ENCODE results near the gene DDAH1.

The DDAH1 gene

DNA sequence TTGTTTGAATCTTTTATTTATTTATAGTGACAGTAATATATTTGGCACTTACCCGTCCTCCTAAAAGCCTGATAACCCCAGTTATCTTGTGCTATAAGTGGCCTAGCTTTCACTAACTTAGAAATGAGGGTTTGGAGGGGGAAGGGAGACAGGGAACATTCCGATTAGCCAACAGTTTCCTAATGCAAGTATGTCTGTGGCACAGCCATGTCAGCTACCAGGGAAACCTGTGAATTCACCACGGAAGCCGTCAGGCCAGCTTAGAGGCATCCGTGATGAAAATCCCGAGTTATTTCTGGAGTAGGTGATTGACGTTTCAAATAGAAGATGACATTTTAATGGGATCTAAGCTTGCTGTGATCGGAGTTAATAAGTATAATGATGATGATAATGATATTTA lies 149.2 kb downstream of the DDAH1 start:
- in situ Hi-C loops (cut with HindIII; ENCODE audit: low sequenced_read_pairs), result loop anchor here (10.0 kb wide), 1 partner anchor 389 kb away; the partner anchor contains the start of gene ZNHIT6

DNA sequence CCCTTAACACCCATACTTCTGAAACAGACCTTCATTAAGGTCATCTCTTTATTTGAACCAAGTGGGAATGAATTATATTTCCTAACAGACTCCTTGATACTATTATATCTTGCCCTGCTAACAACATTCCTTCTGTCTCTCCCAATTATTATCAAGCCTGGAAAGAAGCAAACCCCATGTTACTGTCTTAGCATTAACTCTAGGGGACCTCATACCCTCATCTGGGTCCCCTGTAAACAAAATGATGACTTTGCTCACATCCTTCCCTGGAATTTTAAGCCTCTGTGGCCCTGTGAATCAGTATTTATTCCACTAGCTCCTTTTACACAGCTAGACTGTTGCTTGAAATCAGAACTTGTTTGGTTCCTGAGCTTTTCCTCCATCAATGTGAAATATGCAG lies 150.2 kb downstream of the DDAH1 start:
- in situ Hi-C loops (cut with HindIII; ENCODE audit: low sequenced_read_pairs), result loop anchor here (10.0 kb wide), 1 partner anchor 390 kb away; the partner anchor contains the start of gene ZNHIT6

DNA sequence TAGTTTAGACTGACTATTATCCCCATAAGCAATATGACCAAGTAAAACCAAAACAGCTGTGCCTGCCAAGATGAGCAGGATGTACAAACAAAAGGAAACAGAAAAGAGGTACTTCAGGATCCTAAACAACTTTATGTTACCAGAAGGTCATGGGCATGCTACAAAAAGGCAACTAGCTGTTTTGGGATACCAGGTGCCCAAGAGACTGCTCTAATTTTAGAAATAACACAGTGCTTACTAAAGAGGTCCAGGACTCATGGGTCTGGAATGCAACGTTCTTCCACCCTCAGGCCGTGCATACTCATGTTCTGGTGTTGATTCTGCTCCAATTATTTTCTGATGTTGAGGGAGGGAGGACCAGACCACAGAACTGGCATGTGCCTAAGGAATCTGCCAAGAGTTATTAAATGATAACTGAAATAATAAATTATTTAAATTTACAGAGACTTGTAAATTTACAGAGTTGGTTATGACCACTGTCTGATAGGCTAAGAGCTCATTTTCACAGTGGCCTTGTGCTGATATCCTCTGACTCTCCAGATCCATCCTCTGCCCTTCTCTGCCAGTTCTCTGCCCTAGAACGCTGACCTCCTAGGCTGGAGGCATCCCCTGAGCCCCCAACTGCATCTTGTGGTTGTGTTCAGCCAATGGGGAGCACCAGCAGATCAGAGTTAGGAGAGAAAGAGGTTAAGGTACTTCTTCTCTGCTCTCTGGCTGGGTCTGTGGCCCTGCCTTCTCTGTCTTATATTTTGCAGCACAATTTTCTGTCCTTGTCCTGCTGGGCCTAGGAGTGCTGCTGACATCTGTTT lies 150.9 kb downstream of the DDAH1 start:
- in situ Hi-C loops (cut with HindIII; ENCODE audit: low sequenced_read_pairs), result loop anchor here (10.0 kb wide), 1 partner anchor 391 kb away; the partner anchor contains the start of gene ZNHIT6

DNA sequence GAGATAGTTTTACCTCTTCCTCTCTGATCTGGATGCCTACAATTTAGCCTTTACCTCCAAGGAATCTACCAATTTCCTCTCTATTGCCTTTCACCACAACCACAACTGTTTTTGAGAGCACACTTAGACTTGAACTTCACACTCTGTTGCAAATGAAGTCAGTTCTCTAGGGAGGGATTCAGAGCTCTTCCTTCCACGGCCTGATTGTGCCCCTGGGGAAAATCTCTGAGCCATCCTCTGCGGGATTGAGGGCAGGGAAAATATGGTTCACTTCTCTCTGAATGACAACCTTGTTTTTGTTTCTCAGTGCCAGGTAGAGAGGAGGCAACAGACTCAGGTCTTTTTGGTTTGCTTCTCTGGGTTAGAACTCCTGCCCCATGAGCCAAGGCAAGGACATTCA lies 153.1 kb downstream of the DDAH1 start:
- in situ Hi-C loops (cut with HindIII; ENCODE audit: low sequenced_read_pairs), result loop anchor here (10.0 kb wide), 1 partner anchor 393 kb away; the partner anchor contains the start of gene ZNHIT6

DNA sequence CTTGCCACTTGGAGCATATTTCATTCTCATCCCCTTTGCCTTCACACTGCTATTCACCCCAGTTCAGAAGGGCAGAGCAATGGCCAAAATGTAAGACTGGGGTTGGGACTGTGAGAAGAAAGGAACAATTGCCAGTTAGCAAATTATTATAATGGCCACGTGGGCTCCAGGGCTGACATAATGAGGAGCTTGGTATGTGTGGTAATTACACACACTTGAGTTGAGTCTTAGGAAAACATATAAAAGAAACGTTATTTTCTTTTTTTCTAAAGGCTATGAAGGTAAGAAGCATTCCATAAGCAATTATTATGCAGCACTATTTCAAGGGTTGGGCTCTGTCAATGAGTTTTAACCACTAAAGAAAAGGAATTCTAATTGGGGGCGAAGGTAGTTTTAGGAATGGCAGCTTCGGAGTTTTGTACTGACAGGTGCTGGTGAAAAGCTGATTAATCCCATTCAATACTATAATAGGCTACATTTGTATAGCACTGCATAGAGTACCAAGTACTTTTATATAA lies 156.1 kb downstream of the DDAH1 start:
- in situ Hi-C loops (cut with HindIII; ENCODE audit: low sequenced_read_pairs), result loop anchor here (10.0 kb wide), 1 partner anchor 86 kb away; no protein-coding TSS in a partner anchor

DNA sequence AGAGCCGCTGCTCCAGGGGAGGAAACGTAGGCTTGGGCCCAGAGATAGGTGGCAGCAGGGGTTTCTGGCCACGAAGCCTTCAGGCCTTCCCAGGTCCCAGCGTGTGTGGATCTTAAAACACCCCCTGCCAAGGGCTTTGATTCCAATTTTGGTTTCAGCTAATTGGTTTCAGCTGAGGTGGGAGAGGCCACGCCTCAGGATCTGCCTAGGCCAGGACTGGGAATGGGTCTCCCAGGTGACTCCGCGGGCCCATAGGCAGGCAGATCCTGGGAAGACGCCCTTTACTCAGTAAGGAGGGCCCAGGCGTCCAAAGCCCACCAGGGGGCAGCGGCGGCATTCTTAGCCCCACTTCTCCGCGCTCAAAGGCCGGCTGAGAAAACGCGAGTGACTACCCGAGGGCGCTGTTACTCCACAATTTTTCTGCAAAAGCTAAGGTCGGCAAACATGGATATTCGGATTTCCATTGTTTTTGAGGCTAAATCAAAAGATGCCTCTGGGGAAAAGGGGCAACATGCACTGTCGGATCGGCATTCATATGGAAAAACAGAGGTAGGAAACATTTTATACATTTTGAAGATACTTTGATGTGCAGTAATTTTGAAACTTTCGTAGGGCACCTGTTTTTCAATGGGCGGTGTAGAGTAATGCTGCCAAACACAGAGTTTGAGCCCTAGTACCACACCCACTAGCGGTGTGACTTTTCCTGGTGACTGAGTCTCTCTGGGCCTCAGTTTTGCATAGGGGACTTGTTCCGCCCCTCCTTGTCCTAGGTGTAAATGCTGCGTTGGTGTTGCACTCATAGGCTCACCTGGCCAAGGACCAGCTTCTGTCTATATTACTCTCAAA lies 156.7 kb downstream of the DDAH1 start:
- in situ Hi-C loops (cut with HindIII; ENCODE audit: low sequenced_read_pairs), result loop anchor here (10.0 kb wide), 1 partner anchor 87 kb away; no protein-coding TSS in a partner anchor

DNA sequence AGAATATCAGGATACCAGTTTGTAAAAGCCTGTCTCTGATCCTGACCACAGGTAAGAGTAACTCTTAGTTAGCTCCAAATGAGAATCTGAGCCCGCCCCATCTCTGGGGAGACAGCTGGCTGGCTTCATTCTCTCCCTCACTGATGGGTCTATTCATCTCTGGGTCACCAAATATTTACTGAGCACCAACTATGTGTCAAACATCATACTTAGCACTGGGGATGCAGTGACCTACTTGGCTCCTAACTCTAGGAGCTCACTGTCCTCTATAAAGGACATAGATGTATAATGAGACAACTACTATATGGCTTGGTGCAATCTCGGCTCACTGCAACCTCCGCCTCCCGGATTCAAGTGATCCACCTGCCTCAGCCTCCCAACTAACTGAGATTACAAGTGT lies 158.7 kb downstream of the DDAH1 start:
- in situ Hi-C loops (cut with HindIII; ENCODE audit: low sequenced_read_pairs), result loop anchor here (10.0 kb wide), 1 partner anchor 89 kb away; no protein-coding TSS in a partner anchor

DNA sequence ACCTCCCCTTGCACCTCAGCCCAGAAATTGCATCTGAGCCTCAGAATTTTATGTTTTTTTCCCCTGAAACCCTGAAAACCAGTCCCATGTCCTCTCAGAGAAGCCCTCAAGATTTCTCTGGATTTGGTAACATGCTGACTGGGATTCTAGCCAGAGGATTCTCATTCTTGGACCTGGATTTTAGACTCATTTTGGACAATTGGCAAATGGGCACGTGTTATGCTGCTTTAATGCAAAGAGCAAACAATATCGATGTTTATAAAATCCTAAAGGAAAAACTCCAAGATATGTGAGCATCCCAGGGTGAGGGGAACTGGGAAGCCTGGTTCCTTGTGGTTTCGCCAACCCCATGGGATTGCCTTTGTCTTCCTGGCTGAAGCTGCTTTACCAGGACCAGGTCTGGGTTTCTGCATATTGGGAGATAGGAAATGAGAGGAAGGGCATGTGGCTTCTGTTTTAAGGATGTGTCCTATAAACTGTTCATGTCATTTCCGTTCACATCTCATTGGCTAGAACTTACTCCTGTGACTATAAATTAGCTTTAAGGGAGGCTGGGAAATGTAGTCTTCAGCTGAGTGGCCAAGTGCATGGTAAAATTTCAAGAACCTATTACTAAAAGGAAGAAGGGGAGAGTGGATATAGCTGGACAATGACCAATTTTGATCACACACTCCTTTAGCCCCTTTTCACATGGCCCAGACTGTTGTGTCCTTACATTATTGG lies 161.4 kb downstream of the DDAH1 start:
- in situ Hi-C loops (cut with HindIII; ENCODE audit: low sequenced_read_pairs), result loop anchor here (10.0 kb wide), 1 partner anchor 91 kb away; no protein-coding TSS in a partner anchor

DNA sequence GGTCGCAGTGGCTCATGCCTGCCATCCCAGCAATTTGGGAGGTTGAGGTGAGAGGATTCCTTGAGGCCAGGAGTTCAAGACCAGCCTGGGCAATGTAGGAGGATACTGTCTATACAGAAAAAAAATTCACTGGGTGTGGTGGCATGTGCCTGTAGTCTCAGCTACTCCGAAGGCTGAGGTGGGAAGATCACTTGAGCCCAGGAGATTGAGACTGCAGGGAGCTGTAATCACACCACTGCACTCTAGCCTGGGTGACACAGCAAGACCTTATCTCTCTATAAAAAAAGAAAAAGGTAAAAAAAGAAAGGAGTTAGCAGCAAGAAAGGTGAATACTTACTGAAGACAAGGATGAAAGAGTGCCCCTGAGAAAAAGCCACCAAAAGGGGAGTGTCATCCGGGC lies 164.8 kb downstream of the DDAH1 start:
- in situ Hi-C loops (cut with HindIII; ENCODE audit: low sequenced_read_pairs), result loop anchor here (10.0 kb wide), 1 partner anchor 95 kb away; no protein-coding TSS in a partner anchor

DNA sequence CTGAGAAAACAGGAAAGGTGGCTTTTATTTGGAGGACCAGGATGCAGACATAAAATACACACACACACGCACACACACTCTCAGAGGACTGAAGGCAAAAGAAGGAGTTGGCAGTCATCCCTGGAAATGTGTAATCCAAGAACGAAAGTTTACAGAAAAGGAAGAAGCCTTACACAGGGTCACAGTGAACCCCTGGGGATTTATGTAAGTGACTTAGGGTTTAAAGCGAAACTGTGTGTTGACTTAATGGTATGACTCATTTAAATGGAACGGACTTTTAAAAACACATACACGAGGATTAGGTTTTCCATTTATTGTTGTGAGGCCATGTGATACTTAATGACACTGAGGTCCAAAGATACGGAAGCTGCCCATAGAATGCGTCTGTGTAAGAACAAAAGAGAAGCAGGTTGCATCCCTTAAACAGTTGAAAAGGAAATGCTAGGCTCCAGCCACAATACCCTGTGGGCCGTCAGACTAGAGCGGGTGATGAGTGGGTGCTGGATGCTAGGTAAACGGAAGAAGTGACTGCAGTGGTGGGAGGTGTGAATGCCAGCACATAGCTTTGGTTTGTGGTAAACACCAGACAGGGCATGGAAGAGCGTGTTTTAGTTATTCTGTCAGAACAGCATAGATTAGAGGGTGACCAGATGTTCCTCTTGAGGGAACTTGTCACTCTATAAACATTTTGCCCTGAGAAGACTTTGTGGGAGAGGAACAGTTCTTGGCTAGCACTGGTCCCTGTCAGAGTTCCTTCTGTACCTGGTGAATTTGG lies 166.9 kb downstream of the DDAH1 start:
- in situ Hi-C loops (cut with HindIII; ENCODE audit: low sequenced_read_pairs), result loop anchor here (10.0 kb wide), 1 partner anchor 187 kb away; no protein-coding TSS in a partner anchor

DNA sequence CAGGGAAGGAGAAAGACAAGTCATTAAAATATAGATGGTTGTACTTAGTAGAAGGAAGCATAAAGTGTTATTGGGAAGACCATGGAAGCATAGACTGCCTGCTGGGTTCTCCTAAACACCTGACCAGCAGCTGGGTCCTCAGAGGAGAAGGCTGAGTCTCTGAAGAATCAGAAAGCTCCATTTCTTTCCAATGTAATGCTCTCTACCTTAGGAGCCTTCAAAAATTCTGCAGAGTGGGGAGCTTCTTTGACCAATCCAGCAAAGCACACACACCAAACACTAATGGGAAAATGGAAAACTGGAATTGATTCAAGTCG lies 167.5 kb downstream of the DDAH1 start:
- in situ Hi-C loops (cut with HindIII; ENCODE audit: low sequenced_read_pairs), result loop anchor here (10.0 kb wide), 1 partner anchor 187 kb away; no protein-coding TSS in a partner anchor

DNA sequence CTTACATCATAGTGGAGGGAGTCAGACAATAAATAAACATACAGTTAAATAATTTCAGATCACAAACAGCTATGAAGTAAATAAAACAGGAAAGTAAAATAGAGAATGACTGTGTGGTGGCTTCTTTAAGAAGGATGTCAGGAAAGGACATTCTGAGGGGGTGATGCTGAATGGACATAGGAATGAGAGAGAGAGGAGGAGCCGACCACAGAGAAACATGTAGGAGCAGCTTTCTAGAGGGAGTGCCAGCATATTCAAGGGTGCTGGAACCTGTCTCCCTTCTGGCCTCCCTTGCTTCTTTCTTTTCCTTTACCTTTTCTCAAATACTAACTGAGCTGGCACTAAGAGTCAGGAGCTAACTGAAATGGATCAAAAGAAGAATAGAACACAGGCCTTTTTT lies 168.0 kb downstream of the DDAH1 start:
- in situ Hi-C loops (cut with HindIII; ENCODE audit: low sequenced_read_pairs), result loop anchor here (10.0 kb wide), 1 partner anchor 188 kb away; no protein-coding TSS in a partner anchor

DNA sequence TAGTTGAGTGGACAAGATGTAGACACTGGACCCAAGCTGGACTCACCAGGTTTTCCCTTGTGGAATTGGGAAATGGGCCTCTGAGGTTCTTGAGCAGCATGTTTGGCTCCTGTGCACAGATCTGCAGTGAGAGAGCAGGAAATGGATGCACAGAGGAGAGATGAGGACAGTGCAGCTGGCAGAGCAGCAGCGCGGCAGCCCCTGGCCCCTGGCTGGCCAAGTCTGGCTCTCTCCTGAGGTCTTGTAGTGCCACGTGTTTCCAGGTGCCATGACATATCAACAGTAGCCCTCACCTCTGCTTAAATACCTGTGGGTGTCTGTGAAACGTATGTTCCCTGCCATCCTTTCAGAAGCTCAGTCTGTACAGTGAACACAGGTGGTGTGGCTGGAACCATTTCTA lies 169.3 kb downstream of the DDAH1 start:
- in situ Hi-C loops (cut with HindIII; ENCODE audit: low sequenced_read_pairs), result loop anchor here (10.0 kb wide), 1 partner anchor 189 kb away; no protein-coding TSS in a partner anchor

DNA sequence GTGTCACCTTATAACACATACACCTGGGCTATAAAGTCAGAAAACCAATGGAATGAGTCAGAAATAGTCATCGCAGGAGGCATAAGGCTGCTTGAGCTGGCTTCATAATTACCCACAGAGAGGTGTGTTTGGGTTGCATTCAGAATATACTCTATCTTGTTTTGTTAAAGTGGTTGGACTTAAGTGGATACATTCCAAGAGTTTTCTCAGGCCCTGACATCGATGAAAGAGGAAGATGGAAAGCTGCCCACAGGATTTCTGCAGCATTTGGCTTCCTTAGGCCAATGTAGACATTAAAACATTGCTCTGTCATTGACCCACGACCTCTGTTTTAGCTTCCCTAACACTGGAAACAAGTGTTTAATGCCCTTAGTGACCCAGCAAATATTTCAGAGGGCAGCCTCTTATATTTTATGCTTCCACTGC lies 169.9 kb downstream of the DDAH1 start:
- in situ Hi-C loops (cut with HindIII; ENCODE audit: low sequenced_read_pairs), result loop anchor here (10.0 kb wide), 1 partner anchor 190 kb away; no protein-coding TSS in a partner anchor

DNA sequence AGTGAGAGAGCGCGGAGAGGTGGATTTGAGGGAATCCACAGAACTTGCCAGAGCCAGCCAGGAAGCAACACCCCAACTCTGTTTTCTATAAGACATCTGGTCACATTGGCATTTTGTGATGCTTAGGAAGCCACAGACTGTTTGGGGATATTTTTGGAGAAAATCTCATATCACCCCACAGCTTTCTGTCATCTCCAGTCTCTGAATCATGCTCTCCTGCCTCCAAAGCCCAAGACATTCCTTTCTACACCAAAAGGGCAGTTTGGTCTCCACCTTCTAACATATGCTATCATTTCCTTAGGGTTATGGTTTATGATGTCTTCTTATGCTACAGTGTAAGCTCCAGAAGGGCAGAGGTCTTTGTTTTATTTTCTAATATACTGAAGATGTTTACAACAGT lies 174.1 kb downstream of the DDAH1 start:
- in situ Hi-C loops (cut with HindIII; ENCODE audit: low sequenced_read_pairs), result loop anchor here (10.0 kb wide), 1 partner anchor 194 kb away; no protein-coding TSS in a partner anchor

DNA sequence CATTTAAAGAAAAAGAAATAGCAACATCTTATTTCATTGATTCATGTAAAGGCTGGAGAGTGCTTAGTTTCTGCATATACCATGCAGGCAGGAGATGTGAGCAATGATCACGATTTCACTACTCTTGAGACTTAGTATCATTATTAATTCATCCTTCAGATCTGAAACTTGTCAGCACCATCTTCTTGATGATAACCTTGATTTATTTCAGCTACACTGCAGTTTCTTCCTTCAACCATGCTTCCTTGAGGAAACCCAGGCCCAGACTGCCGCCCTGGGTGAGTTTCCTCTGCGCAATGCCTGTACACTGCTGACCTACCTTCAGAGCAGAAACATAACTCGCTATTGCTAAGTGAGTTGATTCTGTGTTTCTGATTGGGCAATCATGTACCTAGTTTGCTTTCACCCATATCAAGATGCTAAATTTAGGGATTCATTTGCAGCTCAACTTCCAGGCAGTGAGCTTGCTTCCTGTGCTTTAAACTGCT lies 175.1 kb downstream of the DDAH1 start:
- in situ Hi-C loops (cut with HindIII; ENCODE audit: low sequenced_read_pairs), result loop anchor here (10.0 kb wide), 1 partner anchor 195 kb away; no protein-coding TSS in a partner anchor

DNA sequence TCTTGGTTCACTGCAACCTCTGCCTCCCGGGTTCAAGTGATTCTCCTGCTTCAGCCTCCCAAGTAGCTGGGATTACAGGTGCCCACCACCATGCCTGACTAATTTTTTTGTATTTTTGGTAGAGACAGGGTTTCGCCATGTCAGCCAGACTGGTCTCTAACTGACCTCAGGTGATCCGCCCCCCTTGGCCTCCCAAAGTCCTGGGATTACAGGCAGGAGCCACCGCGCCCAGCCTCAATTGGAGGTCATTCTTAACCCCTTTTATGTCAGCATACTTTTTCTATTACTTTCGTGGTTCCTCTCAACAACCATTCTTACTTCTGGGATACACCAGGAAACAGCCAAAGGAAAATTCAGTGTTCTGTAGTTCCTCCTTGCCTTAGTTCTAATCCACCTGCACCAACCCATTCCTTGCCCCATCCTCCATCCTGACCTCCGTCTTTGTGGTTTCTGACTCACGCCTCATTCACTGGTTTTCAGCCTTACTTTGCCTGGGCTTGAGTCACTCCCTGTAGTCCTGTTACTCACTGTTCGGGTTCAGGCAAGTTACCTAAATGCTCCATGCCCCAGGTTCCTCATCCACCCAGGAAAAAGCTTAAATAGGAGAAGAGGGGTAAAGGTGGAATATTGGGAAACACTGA lies 175.6 kb downstream of the DDAH1 start:
- in situ Hi-C loops (cut with HindIII; ENCODE audit: low sequenced_read_pairs), result no loop called here

DNA sequence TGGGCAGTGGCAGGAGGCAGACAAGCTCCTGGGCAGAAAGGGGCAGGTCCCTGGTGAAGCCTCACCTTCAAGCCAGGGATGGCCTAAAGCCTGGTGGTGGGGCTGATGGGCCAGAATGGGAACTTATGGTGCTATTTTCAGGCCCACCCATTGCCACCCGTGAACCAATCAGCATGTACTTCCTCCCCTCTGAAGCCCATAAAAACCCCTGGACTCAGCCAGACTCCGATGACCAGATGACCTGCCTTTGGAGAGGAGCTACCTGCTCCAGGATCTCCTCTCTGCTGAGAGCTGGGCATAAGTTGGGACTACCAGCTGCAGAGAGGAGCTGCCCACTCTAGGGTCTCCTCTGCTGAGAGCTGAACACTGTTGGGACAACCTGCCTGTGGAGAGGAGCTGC lies 180.8 kb downstream of the DDAH1 start:
- in situ Hi-C loops (cut with HindIII; ENCODE audit: low sequenced_read_pairs), result no loop called here
